Vagina (tissue), 2 donors: ENCODE data around the gene IQSEC2.

Experiments
- POLR2A ChIP-seq, 2 donors: fragments of 450-650 bp; IDR thresholded peaks; one replicate each; pipeline ENCODE4 v1.6.1; 2017; ENCODE audit warnings: antibody characterized with exemption in 2 of 2, mild to moderate bottlenecking in 2 of 2, moderate library complexity in 2 of 2
- TF ChIP-seq, protein P1 (sequence below), 3 experiments: fragments of 450-650 bp in 2 of 3; fragments of 200-600 bp in 1 of 3; sonication (generic) in 1 of 3; IDR thresholded peaks; one replicate each; pipeline ENCODE4 v1.5.1; 2017 to 2019; ENCODE audit warnings: antibody characterized with exemption in 3 of 3, mild to moderate bottlenecking in 2 of 3, moderate library complexity in 2 of 3

DNA sequence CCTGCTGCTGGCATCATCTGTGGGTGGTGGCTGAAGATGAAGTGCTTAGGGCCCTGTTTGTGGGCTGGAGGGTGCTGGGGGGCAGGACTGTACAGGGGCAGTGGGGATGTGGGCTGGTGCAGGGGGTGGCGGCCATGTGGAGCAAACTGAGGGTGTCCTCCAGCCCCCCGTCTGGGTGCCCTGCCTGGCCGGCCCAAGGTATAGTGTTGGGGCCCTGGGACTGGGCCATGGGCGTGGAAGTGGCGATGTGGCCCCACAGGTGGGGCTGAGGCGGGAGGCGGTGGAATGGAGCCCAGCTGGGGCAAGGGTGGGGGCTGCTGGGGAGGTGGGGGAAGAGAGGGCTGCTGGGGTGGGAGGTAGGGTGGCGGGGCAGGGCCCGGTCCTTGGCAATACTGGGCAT is 46.9 kb downstream of the IQSEC2 start:
- TF ChIP-seq, protein P1, sequence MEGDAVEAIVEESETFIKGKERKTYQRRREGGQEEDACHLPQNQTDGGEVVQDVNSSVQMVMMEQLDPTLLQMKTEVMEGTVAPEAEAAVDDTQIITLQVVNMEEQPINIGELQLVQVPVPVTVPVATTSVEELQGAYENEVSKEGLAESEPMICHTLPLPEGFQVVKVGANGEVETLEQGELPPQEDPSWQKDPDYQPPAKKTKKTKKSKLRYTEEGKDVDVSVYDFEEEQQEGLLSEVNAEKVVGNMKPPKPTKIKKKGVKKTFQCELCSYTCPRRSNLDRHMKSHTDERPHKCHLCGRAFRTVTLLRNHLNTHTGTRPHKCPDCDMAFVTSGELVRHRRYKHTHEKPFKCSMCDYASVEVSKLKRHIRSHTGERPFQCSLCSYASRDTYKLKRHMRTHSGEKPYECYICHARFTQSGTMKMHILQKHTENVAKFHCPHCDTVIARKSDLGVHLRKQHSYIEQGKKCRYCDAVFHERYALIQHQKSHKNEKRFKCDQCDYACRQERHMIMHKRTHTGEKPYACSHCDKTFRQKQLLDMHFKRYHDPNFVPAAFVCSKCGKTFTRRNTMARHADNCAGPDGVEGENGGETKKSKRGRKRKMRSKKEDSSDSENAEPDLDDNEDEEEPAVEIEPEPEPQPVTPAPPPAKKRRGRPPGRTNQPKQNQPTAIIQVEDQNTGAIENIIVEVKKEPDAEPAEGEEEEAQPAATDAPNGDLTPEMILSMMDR (IDR thresholded peaks at IDR 0.05) = no peak
- no peak for TF ChIP-seq POLR2A (IDR thresholded peaks at IDR 0.05)
